Measurements from ENCODE around the gene LHX8.
"Not testable (repeated sequence)": the region's sequence is repeated elsewhere in the genome, so short reads cannot be mapped to it uniquely, and the experiment has no call there.

LHX8 gene

DNA sequence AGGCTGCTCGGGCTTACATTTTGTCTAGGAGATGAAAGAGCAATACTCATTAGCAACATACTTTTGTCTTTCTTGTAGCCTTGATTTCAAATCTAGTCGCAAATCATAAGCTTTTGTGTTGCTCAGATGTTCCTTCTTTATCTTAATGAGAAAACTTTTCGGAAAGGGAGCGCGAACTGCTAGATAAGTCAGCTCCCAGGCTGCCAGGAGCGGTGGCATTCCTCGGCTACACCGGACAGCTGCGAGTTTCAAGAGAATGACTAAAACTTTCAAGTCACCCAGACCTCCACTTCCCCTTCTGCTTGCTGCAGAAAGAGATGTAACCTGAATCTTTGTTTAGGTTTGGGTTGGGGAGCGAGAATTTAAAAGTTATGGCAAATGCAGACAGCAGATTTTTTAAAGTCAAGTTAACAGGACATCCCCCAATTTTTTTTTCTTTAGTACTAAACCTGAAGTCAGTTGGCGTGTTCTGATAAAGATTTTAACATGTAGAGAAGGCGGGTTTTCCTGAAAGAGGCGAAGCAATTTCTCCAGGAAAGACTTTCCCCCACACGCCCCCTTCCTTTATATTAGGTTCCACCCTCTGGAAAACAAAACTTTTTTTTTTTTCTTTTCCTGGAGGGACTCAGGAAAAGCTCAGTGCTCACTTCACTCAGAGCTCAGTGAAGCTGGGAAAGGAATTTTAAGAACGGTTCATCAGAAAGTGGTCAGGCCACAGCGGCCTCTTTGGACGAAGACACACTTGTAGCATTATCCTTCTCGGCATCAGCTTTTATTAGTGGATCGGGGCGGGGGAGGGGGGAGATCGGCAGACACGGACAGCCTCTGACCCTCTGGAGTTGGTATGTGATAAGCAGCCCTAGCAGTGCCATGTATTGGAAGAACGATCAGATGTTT, at the start of gene LHX8:
Gene LHX8, plus strand, starts transcription at position 639 of the 897 bp plus-strand sequence. CDS start 2,227 bp downstream, outside the sequence.
- no peak within 1 kb of the TSS for H3K27ac Mint-ChIP-seq

DNA sequence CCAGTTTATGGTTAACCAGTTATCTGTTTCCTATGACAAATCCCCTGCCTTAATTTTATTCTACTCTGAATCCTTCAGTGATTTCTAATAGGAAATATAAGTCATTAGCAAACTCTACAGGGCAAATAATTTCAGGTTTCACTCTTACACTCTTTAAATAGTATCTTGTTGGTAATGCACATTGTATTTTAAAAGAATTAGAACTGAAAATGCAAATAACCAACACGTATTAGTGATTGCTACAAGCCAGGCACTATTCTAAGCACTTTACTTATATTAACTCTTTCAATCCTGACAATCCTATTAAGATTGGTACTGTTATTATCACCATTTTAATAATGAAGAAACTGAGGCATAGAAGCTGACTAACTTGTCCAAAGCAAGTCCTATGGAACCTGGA, 48.3 kb upstream of the LHX8 start:
- Mint-ChIP-seq H3K9me3 (peaks cover 16% of the 10 kb centered on the region), H3K4me3 (no peak overlapping the region), H3K36me3 (no peaks in the 10 kb centered on the region), H3K27ac (no peak overlapping the region), H3K4me1 (no peaks in the 10 kb centered on the region)
- ATAC-seq (no peak), DNase-seq (ENCODE audit: low spot score in 2 of 2) (no peak)

More for the DNA sequence above, at the start of gene LHX8:
- peaks cover 8% of the 10 kb centered on the region for H3K9me3 Mint-ChIP-seq
- no peak for DNase-seq (ENCODE audit: low spot score in 2 of 2)
- H3K4me1 Mint-ChIP-seq = no peaks in the 10 kb centered on the region
- no peak within 1 kb of the TSS for H3K4me3 Mint-ChIP-seq
- H3K36me3 Mint-ChIP-seq = no peaks in the 10 kb centered on the region
- ATAC-seq = no peak

DNA sequence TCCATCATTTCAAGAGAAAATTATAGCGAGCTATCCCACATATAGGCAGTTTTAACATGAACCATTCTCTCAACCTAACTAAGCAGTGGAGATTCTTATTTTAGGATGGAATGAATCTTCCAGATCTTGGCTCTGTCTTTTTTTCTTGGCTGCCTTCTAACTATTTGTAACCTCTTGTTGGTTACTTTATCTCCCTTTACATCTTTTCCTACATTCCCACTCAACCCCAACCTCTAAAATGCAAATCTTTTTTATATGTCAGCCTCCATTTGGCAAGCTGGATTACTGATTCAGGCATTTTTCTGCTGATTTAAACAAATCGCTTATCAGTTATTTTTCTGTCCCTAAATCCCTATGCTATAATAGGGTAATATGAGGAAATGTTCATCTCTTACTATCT, 46.9 kb upstream of the LHX8 start:
- no peak for ATAC-seq
- Mint-ChIP-seq H3K4me1 (no peaks in the 10 kb centered on the region), H3K36me3 (no peaks in the 10 kb centered on the region)

DNA sequence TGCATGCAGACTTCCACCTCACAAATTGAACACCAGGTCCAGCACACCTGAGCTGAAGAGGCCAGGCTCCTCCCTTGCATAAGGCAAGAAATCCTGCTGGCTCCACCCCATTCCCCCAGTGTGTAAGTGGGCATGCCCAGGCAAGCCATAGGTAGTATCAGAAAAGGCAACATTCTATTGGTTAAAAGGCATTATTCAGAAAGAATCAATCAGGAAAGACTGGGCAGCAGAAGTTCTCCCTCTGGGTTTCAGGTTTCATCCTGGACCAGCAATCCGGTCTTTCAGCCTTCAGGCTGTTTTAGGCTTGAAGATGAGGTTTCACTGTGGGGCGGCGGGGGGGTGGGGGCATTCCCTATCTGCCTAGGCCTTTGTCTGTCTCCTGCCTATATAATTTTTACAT, 42.0 kb upstream of the LHX8 start:
- Mint-ChIP-seq H3K4me3 (no peak overlapping the region), H3K27ac (no peak overlapping the region), H3K9me3 (peaks cover 12% of the 10 kb centered on the region), H3K4me1 (no peaks in the 10 kb centered on the region), H3K36me3 (no peaks in the 10 kb centered on the region)
- ATAC-seq (no peak), DNase-seq (ENCODE audit: low spot score in 2 of 2) (no peak)

More for the DNA sequence above, 46.9 kb upstream of the LHX8 start:
- Mint-ChIP-seq H3K9me3 (peaks cover 13% of the 10 kb centered on the region), H3K4me3 (no peak overlapping the region), H3K27ac (no peak overlapping the region)
- DNase-seq (ENCODE audit: low spot score in 2 of 2) = no peak

DNA sequence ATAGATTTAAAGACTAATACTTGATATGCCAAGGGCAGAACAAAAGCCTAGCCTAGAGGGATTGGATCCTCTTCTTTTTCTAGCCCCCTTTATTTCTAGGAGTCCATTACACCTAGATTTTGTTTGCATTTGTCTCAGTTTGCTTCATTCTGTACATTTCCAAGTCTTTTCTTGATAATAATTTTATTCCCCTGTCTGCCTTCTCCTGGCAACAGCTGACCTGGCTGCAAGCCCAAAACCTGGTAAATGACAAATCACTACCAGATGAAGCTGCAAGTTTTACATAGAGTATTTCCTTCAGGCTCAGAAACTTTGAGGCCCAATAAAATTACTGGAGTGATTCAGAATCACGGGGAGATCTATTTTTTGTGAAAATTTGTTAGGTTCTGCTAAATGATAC, 36.5 kb upstream of the LHX8 start:
- Mint-ChIP-seq H3K27ac (no peak overlapping the region), H3K36me3 (no peaks in the 10 kb centered on the region), H3K4me1 (no peaks in the 10 kb centered on the region), H3K9me3 (peaks cover 3% of the 10 kb centered on the region), H3K4me3 (no peak overlapping the region)
- ATAC-seq (no peak), DNase-seq (ENCODE audit: low spot score in 2 of 2) (no peak)

DNA sequence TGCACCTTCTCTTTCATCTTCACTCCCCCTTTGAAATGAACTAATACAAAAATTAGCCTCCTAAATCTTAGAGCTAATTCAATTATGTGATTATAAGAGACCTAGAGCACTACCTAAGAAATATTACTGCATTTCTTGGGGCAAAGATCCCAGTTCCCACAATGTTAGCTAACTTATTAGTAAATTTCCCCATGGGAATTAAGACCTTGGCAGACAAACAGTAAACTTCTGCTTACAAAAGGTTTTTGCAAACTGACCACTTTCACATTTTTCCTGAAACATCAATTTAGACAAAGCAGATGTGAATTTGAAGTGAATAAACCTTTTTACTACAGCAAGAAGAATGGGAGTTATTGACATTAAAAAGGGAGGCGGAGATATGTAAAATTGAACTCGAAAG, 34.6 kb upstream of the LHX8 start:
- no peak overlapping the region for H3K27ac Mint-ChIP-seq
- peaks cover under 1% of the 10 kb centered on the region for H3K9me3 Mint-ChIP-seq
- no peak for DNase-seq (ENCODE audit: low spot score in 2 of 2)
- H3K4me1 Mint-ChIP-seq = no peaks in the 10 kb centered on the region
- H3K4me3 Mint-ChIP-seq = no peak overlapping the region
- H3K36me3 Mint-ChIP-seq = no peaks in the 10 kb centered on the region
- no peak for ATAC-seq

DNA sequence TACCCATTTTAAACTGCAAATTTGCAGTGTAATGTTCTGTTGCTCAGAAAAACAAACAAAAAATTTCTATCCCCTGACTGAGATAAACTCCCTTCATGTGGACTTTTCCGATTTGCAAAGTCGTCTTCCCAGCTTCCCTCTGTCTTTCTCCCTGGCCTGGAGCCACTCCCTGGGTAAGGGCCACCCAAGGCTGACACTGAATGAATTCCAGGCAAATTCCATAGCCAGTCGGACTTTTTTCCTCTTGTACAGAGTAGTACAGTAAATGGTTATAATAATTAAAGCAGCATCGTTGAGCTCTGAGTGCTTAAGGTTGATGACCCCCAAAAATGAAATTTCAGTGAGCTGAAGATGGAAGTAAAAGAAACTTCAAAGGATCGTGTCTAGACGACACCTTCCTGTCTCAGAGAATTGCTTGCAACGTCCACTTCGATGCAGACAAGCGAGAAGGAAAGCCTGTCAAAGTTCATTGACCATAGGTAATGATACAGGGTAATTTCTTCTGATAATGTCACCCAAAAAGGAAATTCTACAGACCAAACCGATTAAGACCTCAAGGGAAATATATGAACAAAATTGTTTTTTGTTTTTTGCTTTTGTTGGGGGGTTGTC, 33.6 kb upstream of the LHX8 start:
- no peak overlapping the region for H3K4me3 Mint-ChIP-seq
- H3K9me3 Mint-ChIP-seq = no peaks in the 10 kb centered on the region
- ATAC-seq (no peak), DNase-seq (ENCODE audit: low spot score in 2 of 2) (no peak)
- no peaks in the 10 kb centered on the region for H3K36me3 Mint-ChIP-seq
- no peaks in the 10 kb centered on the region for H3K4me1 Mint-ChIP-seq
- H3K27ac Mint-ChIP-seq = no peak overlapping the region

DNA sequence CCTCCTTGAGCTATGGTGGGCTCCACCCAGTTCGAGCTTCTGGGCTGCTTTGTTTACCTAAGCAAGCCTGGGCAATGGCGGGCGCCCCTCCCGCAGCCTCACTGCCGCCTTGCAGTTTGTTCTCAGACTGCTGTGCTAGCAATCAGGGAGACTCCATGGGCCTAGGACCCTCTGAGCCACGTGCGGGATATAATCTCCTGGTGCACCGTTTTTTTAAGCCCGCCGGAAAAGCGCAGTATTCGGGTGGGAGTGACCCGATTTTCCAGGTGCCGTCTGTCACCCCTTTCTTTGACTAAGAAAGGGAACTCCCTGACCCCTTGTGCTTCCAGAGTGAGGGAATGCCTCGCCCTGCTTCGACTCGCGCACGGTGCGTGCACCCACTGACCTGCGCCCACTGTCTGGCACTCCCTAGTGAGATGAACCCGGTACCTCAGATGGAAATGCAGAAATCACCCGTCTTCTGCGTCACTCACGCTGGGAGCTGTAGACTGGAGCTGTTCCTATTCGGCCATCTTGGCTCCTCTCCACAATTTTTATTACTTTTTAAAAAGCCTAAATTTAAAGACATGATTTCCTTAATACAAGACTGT, 21.7 kb upstream of the LHX8 start:
- not testable (repeated sequence) for H3K9me3 Mint-ChIP-seq; H3K27ac Mint-ChIP-seq; DNase-seq (ENCODE audit: low spot score in 2 of 2); H3K4me1 Mint-ChIP-seq; ATAC-seq; H3K4me3 Mint-ChIP-seq; H3K36me3 Mint-ChIP-seq

DNA sequence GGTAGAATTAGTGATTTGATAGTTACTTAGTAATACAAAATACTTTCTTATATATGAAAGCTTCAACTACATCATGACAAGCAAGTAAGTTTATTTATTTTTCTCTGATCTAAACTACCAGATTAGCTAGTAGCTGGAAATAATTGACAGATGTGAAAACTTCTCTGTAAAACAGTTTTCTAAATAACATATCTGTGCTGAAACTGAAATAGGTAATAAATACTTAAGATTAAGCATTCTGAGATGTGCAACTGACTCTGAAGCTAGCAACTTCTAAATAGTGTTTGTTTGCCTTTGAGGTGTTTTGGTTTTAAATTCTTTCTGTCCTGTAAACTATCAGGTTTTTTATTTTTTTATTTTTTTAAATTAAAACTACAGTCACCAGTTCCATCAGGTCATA, 18.5 kb upstream of the LHX8 start:
- Mint-ChIP-seq H3K27ac (no peak overlapping the region), H3K9me3 (peaks cover 8% of the 10 kb centered on the region), H3K36me3 (no peaks in the 10 kb centered on the region), H3K4me1 (no peaks in the 10 kb centered on the region), H3K4me3 (no peak overlapping the region)
- DNase-seq (ENCODE audit: low spot score in 2 of 2) (no peak), ATAC-seq (no peak)

DNA sequence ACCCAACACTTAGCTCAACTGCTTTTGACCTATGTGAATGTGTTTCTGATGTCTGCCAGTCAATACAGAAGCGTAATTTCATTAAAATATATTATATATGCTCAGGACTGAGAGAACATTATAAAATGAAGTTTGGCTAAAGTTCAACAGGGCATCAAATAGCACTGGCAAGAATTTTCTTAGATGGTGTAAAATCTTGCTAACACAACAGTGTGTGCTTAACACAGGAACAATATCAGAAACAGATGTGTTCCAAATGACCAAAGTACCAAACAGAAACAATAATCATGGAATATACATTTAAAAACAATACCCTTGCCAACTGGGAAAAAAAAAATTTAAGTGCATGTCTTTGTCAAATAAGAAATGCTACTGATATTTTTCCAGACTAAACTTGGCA, 10.4 kb upstream of the LHX8 start:
- Mint-ChIP-seq H3K36me3 (no peaks in the 10 kb centered on the region), H3K9me3 (peaks cover 2% of the 10 kb centered on the region), H3K4me3 (no peak overlapping the region), H3K27ac (no peak overlapping the region), H3K4me1 (no peaks in the 10 kb centered on the region)
- DNase-seq (ENCODE audit: low spot score in 2 of 2) = no peak
- ATAC-seq = no peak

DNA sequence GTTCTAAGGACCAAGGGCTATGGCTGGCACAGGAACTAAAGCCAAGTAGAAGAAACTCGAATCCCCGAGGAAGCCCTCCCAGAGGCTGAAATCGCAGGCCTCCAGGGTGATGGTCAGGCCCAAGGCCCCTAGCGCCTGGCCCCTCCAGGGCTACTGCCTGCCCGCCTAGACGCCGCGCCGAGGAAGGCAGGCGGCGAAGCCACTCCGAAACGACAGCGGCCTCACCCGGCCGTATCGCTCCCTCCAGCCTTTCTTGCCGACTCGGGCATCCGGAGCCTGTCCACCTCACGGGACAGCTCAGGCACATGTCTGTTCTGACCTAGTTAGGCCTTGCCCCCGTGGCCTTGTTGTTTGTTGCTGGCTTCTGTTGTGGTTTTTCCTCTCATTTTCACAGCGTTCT, 9.7 kb upstream of the LHX8 start:
- no peak overlapping the region for H3K4me3 Mint-ChIP-seq
- no peaks in the 10 kb centered on the region for H3K4me1 Mint-ChIP-seq
- ATAC-seq (no peak), DNase-seq (ENCODE audit: low spot score in 2 of 2) (no peak)
- no peak overlapping the region for H3K27ac Mint-ChIP-seq
- peaks cover 5% of the 10 kb centered on the region for H3K9me3 Mint-ChIP-seq
- H3K36me3 Mint-ChIP-seq = no peaks in the 10 kb centered on the region

DNA sequence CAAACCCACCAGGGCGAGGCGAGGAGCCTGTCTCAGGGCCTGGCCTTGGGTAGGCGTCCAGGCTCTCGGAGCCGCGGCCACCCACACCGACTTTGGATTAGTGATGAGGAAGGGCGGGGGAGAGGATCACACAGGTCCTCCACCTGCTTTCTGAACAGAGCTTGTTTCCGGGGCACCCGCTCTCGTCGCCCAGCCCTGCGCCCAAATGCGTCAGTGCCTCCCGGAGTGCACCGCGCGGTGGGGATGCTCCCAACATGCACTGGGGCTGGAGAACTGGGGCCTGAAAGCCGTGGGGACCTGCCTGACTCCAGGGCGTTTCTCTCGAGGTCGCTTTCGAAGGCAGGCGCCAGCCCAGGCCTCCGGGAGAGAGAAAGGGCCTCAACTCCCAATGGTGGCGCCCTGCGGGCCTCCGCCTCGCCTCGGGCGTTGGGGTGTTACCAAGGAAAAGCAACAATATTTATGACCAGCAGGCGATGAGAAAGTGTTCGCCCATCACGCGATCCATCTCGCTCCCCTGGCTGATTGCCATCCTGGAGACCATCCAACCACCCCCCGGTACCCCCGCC, 8.9 kb upstream of the LHX8 start:
- H3K9me3 Mint-ChIP-seq = peaks cover 5% of the 10 kb centered on the region
- H3K4me3 Mint-ChIP-seq = no peak overlapping the region
- DNase-seq (ENCODE audit: low spot score in 2 of 2) (no peak), ATAC-seq (no peak)
- no peak overlapping the region for H3K27ac Mint-ChIP-seq
- H3K36me3 Mint-ChIP-seq = no peaks in the 10 kb centered on the region
- H3K4me1 Mint-ChIP-seq = no peaks in the 10 kb centered on the region

DNA sequence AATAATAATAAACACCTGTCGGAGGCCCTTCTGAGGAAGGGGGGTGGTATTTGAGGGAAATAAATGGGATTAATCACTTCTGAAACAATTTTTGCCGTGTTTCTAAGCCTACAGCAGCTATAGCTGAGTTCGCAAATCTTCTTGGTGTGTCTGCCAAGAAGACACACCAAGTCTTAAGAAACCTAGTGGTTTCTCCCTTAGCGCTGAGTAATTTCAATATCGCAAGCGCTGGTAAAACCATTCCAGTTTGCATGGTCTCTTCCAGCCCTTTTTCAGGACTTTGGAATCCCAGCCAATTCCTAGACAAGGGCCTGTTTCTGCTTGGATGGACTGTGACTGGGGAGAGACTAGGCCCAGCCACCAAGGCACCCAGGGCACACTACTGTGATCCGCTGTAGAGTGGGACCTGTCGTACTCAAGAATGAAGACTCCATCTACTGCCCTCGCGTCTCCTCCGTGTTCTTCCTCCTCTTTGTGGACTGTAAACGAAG, 7.5 kb upstream of the LHX8 start:
- Mint-ChIP-seq H3K4me3 (no peak overlapping the region), H3K4me1 (no peaks in the 10 kb centered on the region), H3K36me3 (no peaks in the 10 kb centered on the region), H3K27ac (no peak overlapping the region), H3K9me3 (peaks cover 5% of the 10 kb centered on the region)
- DNase-seq (ENCODE audit: low spot score in 2 of 2) (no peak), ATAC-seq (no peak)

DNA sequence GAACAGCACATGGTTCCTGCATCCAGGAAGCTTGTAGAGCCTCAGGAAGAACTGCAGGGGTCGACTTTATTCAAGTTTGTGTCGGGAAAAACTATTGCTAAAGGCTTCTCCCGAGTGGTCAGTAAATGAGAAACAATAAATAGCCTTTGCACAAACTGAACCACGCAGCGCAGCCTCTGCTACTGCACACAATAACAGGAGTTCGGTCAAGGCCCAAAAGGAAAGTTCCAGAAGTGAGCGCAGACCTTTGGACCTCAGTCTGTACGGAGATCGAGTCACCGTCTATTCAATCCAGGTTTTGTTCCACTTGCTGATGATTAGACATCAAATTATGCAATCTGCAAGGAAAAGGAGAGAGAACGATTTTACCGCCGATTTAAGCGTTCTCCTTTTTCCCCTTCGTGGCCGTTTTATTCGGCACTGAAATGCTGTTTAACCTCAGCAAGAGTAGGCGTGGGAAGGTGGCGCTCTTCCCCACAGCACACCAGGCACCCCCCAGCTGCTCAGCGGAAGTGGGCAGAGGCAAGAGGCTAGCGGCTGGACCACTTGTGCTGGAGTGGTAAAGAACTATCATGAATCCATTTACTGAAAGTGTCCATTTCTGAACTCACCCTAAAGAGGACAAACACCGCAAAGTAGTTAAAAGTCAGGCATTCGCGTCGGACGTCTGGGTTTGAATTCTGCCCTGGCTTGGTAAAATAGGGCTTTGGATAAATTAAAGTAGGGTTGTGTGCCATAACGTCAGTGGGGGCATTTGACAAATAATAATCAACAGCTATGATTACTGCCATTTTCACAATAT, 6.1 kb upstream of the LHX8 start:
- no peak for ATAC-seq
- Mint-ChIP-seq H3K4me3 (no peak overlapping the region), H3K4me1 (no peaks in the 10 kb centered on the region), H3K9me3 (peaks cover 11% of the 10 kb centered on the region), H3K27ac (no peak overlapping the region), H3K36me3 (no peaks in the 10 kb centered on the region)
- DNase-seq (ENCODE audit: low spot score in 2 of 2) = no peak

DNA sequence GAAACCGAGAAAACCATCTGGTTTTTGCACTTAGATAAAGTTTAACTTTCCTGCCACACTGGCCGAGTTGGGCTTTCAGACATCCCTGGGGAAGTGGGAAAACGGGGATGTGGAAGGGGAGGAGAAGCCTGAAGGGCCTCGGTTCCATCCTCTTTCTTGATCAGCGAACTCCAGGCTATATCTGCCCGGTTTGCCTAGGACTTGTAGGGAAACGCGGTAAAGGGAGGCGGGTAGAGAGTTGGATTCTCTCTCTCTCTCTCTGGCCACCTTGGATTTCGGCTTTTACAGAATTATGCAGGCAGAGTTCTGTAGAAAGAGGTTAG, 4.6 kb upstream of the LHX8 start:
- DNase-seq (ENCODE audit: low spot score in 2 of 2) = no peak
- peaks cover 11% of the 10 kb centered on the region for H3K9me3 Mint-ChIP-seq
- H3K36me3 Mint-ChIP-seq = no peaks in the 10 kb centered on the region
- no peak overlapping the region for H3K4me3 Mint-ChIP-seq
- no peak for ATAC-seq
- no peaks in the 10 kb centered on the region for H3K4me1 Mint-ChIP-seq
- H3K27ac Mint-ChIP-seq = no peak overlapping the region
